RPMI8226 (cell line): ENCODE results near the gene WRAP53.
A peak's percentile ranks its signal among the peaks of the same experiment; 100 is the strongest.

Experiments used
- DNase-seq: peaks from one replicate; pipeline ENCODE4 v3.0.0-alpha.2; 2015

WRAP53 gene

GRCh38 chr17:7710301-7710700 is 22.0 kb downstream of the WRAP53 start:
- DNase-seq: no peak

- DNase-seq: no peak
Observed at GRCh38 chr17:7711051-7711755, 22.9 kb downstream of the WRAP53 start.

GRCh38 chr17:7712111-7712771 is 24.0 kb downstream of the WRAP53 start:
- DNase-seq: peak; percentile 33

- DNase-seq: no peak
Observed at GRCh38 chr17:7713782-7714181, 25.5 kb downstream of the WRAP53 start.

GRCh38 chr17:7714721-7715594 is 26.7 kb downstream of the WRAP53 start:
- DNase-seq: no peak

- DNase-seq: no peak
Observed at GRCh38 chr17:7715936-7716886, 27.9 kb downstream of the WRAP53 start.

- DNase-seq: no peak
Observed at GRCh38 chr17:7716901-7717755, 28.9 kb downstream of the WRAP53 start, which contains the start of gene DNAH2. Gene DNAH2 (plus strand): TSS chr17:7717744. CDS start chr17:7719735, 1,991 bp downstream.

GRCh38 chr17:7717756-7718350 is 29.6 kb downstream of the WRAP53 start:
- DNase-seq: no peak

GRCh38 chr17:7719661-7720060 is 31.4 kb downstream of the WRAP53 start:
- DNase-seq: no peak

GRCh38 chr17:7720125-7720524 is 31.8 kb downstream of the WRAP53 start:
- DNase-seq: no peak

GRCh38 chr17:7721612-7722011 is 33.3 kb downstream of the WRAP53 start:
- no peak for DNase-seq

GRCh38 chr17:7727886-7728285 is 39.6 kb downstream of the WRAP53 start:
- no peak for DNase-seq

GRCh38 chr17:7729816-7730215 is 41.5 kb downstream of the WRAP53 start:
- no peak for DNase-seq

GRCh38 chr17:7732981-7733539 is 44.8 kb downstream of the WRAP53 start:
- no peak for DNase-seq

GRCh38 chr17:7737601-7738000 is 49.3 kb downstream of the WRAP53 start:
- DNase-seq: no peak

GRCh38 chr17:7739746-7740145 is 51.5 kb downstream of the WRAP53 start:
- no peak for DNase-seq

- DNase-seq: no peak
Observed at GRCh38 chr17:7740481-7741001, 52.3 kb downstream of the WRAP53 start.

GRCh38 chr17:7742729-7743128 is 54.5 kb downstream of the WRAP53 start:
- DNase-seq: peak; percentile 78

GRCh38 chr17:7744416-7744815 is 56.1 kb downstream of the WRAP53 start:
- no peak for DNase-seq

- no peak for DNase-seq
Observed at GRCh38 chr17:7745748-7746470, 57.6 kb downstream of the WRAP53 start.
